HG03378 (cell line): ENCODE results near the gene BICDL2.

Source experiments
- ATAC-seq: cut with Tn5 transposase; IDR thresholded peaks from one replicate; pipeline ENCODE4 v1.9.1; 2021; ENCODE audit warnings: mild to moderate bottlenecking, moderate library complexity; ENCODE audit not compliant: unreplicated experiment

BICDL2 gene

DNA sequence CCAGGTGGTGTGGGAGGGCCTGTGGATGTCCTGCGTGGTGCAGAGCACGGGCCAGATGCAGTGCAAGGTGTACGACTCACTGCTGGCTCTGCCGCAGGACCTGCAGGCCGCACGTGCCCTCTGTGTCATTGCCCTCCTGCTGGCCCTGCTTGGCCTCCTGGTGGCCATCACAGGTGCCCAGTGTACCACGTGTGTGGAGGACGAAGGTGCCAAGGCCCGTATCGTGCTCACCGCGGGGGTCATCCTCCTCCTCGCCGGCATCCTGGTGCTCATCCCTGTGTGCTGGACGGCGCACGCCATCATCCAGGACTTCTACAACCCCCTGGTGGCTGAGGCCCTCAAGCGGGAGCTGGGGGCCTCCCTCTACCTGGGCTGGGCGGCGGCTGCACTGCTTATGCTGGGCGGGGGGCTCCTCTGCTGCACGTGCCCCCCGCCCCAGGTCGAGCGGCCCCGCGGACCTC lies 23.2 kb downstream of the BICDL2 start:
- no peak for ATAC-seq

DNA sequence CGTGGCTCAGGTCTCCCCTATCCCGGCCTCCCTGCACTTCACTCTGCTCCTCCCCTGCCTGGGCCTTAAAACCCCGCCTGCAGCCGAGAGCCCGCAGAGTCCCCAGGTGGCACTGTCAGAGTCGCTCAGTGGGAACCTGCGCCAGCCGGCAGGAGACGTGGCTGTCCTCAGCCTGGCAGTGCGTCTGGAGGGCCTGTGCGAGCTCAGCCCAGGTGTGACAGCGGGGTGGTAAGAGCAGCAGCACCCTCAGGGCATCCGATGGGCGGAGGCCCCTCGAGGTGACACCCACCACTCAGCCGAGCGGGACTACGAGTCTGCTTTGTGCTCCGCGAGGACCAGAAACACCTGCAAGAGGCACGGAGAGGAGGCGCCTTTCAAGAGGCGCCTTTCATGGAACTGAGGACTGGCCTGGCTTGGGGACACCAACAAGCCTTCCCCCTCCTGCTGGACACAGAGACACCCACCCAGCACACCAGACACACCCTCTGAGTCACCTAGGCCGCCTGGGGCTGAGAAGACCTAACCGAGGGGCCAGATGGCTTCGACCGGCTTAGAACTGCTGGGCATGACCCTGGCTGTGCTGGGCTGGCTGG lies 23.8 kb downstream of the BICDL2 start, which contains the start of gene CLDN9:
TSS of gene CLDN9 (plus strand) at position 96 of the 593 bp plus-strand sequence. CDS start at position 536, 440 bp downstream.
- ATAC-seq, result no peak

DNA sequence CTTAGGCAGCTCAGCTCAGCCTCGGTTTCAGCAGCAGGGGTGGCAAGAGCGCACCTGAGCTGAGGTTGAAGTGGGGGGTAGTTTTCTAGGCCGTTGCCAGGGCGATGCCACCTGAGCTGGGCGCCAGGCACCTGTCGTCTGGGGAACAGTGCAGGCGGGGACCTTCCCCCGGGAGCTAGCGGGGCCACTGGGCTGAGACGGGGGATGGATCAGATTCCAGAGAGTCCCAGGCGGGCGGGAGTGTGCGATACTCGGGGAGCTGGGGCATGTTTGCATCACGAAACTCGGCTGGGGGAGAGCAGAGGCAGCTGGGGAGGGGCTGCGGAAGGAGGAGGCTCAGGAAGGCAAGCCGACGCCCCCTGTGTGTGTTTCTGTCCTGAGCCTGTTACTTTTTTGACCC lies 24.5 kb downstream of the BICDL2 start:
- no peak for ATAC-seq

DNA sequence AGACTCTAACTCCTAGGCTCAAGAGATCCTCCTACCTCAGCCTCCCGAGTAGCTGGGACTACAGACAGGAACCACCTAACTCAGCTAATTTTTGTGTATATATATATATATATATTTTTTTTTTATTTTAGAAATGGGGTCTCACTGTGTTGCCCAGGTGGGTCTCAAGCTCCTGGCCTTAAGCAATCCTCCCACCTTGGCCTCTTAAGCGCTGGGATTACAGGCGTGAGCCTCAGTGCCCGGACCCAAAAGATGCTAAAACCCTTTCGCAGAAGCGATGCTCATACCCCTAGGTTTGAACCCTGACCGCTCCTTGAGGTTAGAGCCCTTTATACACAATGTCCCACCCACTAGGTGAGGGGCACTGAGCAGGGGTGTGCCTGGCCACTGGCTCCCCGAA lies 26.2 kb downstream of the BICDL2 start:
- no peak for ATAC-seq

DNA sequence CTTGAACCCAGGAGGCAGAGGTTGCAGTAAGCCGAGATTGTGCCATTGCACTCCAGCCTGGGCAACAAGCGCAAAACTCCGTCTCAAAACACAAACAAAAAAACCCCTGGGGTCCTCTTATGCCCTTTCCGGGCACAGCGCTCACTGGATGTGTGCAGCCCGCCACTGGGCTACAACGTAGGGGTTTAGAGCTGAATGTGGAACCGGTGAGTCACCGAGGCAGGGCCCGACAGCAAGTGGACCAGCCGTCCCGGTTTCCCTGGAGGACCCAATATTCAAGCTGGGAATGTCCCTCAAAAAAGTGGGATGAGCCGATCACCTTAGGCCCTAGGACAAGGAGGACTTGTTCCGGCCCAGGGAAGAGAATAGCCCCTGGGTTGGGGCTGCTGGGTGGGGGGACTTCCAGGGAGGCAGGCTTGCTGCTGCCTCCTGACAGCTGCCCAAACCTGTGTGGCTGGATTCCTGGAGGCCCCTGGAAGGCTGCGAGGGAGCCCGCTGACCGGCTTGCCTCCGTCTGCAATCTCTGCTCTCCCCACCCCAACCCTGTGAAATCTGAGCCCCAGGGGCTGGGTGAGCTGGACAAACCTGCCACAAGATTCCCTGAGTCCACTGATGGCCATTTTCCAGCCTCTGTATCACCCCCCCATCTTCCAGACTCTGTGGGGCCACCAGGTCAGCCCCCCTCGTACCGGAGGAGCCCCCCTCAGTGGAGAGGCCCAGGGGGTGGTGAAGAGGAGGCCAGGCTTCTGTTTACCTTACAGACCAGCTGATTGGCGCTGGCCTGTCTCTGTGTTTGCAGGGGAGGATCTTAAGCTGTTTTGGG lies 27.0 kb downstream of the BICDL2 start:
- ATAC-seq, result no peak

DNA sequence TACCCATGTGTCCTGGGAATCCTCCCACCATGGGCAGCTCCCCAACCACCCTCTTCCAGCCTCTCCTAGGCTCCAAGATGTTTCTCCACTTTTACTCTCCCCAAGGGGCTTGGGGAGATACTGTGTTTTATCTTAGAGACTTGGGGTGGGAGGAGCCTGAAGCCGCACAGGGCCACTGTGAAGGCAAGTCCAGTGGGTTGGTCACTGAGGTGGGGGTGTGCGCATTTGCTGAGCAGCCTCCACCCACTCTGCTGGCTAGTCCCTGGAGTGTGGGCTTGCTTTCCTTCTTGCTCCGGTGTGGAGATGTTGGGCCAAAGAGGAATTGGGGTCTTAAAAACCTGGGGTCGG lies 28.1 kb downstream of the BICDL2 start:
- no peak for ATAC-seq

DNA sequence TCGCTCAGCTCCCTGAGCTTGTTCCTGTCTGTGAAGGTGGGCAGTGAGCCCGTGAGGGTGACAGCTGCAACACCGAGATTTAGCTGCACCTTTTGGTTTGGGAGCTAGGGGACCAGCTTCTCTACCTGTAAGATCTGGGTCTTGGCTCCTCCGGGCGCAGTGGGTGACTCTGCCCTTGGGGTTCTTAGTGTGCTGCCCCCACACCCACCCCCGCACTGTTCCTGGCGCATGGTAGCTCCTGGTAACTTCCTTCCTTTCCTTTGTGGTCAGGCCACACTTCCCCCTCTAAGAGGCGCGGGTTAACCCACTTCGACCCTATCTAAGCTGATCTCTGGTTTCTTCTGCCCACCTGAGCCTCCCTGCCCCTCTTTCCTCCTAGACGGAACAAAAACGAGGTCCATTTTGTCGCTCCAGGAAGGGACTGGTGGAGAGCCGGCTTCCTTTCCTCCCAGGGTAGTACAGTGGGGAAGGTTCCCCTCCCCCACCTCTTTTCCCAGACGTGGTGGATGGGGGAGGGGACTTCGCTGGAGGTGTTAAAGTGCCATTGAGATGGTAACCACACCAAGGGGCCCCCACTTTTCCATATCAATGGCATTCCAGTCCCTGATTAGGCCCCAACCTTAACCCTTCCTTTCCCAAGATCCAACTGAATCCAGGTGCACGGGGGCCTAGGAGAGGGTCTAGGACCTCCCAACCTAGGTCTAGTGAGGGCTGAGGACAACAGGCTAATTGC lies 28.6 kb downstream of the BICDL2 start:
- no peak for ATAC-seq

DNA sequence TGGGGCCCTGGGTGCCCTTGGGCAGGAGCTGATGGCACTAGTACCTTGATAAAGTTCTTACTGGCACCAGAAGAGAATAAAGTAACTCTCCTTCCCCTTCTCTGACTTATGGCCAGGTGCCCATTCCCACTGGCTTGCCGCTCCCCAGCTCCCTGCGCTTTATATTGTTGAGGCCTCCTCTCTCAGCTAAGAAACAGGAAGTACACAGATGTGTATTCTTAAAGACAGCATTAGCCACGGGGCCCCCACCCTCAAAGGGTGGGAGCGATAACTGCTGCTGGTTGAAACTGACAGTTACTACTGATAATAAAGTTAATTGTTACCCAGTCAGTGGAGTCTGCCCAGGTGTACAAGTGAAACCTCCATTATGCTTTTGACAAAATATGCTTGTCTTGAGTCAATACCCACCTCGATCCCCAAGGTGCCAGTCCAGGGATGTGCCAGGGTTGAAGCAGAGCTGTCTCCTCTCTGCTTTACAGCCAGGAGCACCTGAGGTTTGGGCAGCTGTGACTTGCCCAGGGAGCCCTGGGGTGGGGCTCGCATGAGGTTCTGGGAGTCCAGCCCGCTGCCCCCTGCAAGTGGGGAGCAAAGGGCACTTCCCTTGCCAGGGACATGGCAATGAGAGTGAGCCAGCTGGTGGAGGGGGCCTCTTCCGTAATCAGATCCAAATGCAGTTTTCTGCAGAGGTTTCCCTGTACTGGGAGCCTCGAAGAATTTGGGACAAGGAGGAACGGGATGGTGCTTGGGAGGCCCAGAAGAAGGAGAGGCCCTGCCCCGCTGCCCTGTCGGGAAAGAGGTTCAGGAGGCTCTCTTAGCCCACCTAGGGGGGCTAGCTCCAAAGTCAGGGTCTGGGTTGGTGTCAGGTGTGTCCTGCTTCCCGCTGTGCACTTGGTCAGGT lies 29.4 kb downstream of the BICDL2 start:
- ATAC-seq, result no peak

DNA sequence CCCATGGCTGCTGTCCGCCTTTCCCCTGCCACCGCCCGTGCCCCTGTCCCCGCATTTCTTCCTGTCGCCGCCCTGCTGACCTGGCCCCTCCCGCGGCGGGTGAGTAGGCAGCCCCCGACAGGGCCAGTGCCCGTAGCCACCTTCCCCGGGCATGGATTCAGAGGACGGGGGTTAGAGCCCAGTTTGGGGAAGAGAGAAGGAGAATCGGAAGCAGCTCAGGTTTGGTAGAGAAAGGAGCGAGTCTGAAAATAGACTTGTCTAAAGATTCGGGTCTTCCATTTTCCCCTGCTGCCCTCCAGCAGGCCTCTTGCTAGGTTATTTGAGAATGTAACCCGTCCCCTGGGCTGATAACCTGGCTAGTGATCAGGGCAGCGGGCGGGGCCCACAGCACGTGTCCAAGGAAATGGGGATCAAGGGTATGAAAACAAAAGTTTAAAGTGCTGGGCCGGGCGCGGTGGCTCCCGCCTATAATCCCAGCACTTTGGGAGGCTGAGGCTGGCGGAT lies 31.9 kb downstream of the BICDL2 start:
- ATAC-seq, result no peak

DNA sequence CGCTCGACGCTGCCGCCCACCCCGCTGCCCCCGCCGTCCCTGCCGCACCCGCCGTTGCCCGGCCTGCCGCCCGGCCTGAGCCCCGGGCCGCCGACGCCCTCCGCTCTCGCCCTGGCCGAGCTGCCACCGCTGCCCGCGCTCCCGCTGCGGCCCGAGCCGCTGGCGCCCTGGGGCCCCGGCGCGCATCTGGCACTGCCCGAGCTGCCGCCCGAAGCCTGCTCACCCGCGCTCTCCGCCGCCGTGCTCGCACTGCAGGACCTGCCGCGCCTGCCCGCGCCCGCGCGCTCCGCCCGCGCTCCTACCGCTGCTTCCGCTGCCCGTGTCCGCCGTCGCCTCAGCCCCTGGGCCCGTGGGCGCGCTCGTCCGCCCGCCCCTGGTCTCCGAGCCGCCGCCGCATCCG lies 32.4 kb downstream of the BICDL2 start:
- no peak for ATAC-seq

DNA sequence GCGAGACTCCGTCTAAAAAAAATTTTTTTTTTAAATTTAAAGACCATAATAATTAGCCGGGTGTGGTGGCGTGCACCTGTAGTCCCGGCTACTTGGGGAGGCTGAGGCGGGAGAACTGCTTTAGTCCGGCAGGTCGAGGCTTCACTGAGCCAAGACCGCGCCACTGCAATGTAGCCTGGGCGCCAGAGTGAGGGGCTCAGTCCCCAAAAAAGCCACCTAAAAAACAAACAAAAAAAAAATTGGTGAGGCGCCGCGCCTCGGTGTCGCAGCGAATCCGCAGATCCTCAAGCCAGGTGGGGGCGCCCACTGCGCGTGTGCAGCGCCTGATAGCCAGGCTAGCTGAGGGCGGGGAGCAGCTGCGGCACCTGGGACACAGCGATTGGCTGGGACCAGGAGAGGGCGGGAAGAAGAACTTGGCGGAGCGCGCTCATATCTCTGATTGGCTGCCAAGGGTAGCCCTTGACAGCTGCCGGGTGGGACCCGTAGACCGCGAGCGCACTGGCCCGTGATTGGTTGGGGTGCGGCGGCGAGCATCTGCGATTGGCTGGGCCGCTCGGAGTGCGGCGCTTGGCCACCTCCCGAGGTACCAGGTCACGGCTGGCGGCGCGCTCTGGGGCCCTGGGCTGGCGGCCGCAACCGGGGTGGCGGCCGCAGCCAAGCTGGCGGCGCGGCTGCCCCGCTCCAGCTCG lies 33.0 kb downstream of the BICDL2 start:
- peak; percentile 96 for ATAC-seq

DNA sequence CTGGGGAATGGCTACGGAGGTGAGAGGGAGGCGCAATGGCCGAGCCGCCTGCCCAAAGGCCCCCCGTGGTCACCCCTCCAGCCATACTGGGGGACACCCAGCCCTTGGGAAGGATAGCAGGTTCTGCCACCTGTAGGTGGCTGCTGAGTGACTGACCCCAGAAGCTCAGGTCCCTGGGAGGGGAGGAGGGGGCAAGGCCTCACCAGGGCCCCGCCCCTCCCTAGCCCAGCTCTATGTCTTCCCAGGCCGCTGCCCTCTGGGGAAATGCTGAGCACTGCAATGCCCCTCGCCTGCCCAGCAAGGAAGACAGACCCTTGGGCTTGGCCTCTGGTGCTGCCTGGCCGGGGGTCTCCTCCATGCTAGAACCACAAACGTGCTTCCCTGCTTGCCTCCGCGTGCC lies 35.4 kb downstream of the BICDL2 start:
- ATAC-seq, result no peak

DNA sequence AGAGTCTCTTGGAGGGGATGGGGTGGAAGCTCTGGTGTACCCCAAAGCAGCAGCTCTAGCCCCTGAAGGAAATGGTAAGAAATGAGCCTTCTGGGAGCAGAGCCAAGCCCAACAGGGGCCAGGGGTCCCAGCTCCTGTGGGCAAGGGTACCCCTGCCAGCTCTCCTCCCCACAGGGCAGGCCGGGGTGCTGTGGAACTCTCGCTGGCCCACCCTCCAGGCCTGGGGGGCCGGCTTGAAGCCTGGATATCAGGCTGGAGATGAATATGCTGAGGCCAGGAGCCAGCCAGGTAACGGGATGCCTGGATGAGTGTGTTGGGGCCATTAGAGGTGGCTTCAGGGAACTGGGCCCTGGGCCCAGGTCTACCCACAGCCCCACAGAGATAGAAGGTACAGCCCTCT lies 36.2 kb downstream of the BICDL2 start:
- no peak for ATAC-seq

DNA sequence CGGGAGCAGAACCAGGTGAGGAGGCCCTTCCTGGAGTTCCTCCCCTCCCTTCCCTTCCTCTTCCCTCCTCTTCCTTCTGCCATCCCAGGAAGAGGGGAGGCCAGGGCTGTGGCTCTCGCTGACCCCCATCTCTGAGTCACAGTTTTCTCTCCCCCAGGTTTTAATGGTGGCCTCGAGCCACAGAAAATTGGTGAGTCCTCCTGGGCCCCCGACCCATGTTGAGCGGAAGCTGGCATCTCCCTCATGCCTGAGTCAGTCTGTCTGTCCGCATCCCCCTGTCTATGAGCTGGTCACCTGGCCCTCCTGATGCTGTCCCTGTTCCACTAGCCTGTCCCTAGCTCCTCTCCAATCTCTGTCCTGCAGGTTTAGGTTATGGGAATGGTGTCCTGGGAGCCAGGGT lies 36.8 kb downstream of the BICDL2 start:
- no peak for ATAC-seq

DNA sequence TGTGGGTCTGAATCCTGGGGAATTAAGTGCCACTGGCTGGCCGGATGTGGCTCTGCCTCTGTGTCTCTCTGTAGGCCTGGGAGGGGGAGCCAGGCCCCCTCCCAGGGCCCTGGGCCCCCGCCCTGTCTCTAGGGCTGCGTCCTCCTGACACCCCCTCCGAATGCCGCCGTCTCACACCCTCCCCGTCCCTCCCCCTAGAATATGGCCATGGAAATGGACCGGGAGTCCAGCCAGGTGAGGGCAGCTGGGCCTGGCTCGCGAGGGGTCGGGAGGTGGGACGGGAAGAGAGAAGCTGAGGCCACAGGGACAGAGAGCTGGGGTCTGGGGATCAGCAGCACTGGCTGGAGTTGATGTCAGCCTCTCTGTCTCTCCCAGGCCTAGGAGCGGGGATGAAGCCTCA lies 40.4 kb downstream of the BICDL2 start:
- no peak for ATAC-seq

DNA sequence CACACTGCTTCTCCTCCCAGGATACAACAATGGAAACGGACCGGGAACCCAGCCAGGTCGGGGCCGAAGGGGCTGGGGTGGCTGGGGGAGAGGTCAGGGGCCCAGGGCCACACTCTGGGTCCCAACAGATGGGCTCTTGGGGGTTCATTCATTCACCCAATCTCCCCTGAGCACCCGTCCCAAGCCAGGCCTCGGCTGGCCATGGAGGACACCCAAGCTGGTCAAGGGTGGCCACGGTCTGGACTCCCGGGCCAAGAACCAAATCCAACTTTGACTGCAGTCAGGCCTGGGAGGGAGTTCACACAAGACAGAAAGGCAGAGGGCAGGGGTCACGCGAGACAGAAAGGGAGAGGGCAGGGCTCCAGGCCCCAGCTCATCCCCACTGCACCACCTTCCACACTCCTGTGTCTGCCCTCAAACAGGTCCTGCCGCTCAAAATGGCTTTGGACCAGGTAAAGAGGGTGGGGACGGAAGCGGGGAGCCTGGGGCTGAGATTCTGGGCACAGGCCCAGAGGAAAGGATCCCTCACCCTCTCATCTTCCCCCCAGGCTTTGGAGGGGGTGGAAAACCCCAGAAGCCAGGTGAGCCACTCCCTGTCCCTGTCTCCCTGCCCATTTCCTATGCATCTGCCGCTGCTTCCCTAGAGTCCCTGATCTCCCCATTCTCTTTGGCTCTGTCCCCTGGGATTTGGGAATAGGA lies 44.2 kb downstream of the BICDL2 start:
- no peak for ATAC-seq

DNA sequence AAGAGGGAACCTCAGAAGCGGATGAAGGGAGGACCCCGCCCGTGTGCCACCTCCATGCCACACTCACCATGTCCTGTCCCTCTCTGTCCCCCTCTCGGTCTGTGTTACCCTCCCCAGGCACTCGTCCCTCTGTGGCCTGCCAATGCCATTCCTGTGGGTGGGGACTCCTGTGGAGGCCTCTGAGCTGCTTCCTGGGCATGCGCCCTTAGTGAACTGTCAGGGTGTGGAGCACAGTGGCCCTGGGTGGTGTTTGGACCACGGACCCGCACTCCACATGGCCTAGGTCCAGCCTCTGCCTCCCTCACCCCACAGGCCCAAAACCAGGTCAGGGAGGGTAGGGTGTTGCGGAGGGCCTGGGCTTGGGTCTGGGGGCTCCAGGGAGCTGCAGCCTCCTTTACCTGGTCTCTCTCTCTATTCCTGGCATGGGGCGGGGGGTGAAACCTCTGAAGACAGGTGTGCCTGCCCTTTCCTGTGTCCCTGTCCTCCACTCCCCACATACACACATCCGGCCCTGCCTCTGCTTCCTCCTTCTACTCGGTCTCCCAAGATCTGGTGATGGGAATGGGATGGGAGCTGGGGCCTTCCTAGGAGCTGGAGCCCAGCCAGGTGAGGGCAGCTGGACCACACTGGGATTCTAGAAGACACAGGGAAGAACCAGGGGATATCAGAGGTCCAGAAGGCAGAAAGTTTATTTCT lies 45.0 kb downstream of the BICDL2 start:
- ATAC-seq, result no peak

DNA sequence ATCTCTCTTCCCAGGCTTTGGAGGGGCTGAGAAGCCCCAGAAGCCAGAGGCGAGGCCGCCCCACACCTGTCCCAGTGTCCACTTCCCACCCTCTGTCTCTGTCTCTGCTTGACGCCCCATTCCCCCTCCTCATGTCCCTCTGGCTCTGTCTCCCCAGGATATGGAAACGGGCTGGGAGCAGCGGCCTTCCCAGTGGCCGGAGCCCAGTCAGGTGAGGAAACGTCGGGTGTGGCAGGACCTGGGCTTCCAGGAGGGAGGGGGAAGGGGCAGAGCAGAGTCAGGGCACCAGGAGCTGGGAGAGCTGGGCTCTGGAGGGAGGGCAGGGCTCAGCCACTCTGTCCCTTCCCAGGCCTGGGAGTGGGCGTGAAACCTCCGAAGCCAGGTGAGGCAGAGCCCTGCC lies 45.9 kb downstream of the BICDL2 start:
- ATAC-seq, result no peak

DNA sequence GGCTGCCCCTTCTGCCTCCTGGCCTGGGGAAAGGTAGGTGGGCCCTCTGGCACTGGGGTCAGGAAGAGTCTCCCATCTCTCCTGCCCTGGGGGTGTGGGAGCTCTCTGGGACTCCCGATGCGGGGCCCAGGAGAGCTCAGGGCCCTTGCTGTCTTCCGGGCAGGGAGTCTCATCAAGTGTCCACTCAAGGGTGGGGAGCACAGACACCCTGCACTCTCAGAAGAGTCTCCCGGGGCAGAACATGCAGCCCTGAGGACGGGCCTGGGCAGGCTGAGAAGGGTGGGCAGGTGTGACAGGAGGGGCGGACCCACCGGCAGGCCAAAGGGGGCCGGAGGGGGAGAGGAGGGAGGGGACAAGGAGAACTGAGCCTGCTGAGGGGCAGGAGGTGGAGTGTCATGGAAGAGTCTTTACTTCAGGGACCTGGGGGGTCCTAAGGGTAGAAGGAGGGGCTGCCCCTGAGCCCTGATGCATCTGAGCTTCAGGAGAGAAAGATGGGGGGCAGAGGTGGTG lies 48.1 kb downstream of the BICDL2 start:
- ATAC-seq, result no peak
